Vagina (tissue), 2 donors: ENCODE measurements around the gene VSTM2B.

Experiments used
- CTCF ChIP-seq, 3 experiments: fragments of 450-650 bp in 2 of 3; fragments of 200-600 bp in 1 of 3; sonication (generic) in 1 of 3; IDR thresholded peaks; one replicate each; pipeline ENCODE4 v1.5.1; 2017 to 2019; ENCODE audit warnings: antibody characterized with exemption in 3 of 3, mild to moderate bottlenecking in 2 of 3, moderate library complexity in 2 of 3
- POLR2A ChIP-seq, 2 donors: fragments of 450-650 bp; IDR thresholded peaks; one replicate each; pipeline ENCODE4 v1.6.1; 2017; ENCODE audit warnings: antibody characterized with exemption in 2 of 2, mild to moderate bottlenecking in 2 of 2, moderate library complexity in 2 of 2

DNA sequence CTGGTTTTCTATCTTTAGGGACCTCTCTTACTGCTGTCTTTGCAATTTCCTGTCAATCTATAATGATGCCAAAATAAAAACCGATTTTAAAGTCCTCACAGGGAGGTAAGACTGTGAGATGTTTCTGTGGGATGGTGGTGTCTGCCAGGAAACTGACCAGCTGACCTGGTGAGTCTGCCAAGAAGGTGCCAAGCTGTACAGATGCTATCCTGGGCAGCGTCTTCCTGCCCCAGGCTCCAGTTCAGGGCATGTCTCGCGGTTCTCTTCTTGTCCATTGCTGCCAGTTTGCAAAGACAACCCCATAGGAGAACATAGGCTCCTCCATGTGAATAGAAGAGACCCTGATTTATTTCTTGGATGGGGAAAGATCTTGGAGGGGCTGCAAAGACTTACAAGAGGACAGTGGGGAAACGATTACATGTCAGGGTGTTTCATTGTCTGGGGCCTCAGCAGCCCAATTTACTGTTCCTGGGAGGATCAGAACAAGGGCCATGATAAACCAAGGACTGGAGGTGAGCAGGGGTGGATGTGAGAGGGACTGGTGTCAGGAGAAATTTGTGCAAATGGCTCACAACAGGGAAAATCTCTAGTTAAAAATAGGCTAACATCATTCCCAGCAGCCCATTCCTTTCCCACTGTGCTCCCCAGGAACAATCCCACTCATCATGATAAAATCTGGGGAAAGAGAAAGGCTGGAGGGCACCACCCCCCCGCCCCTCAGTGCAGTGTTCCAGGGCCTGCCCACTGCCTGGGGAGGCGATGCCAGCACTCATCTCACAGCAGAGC, 42.7 kb upstream of the VSTM2B start:
- TF ChIP-seq CTCF (IDR thresholded peaks at IDR 0.05) (no peak), POLR2A (IDR thresholded peaks at IDR 0.05) (no peak)
